ENCODE data around the gene FBXO9. TPM values are rescaled to one million over a fixed set of nuclear protein-coding genes. Genes with fewer than 3 reads are reported as not detected.

FBXO9 gene
- total and polyA plus RNA-seq, 2 of the 8 experiments (the other 6 are each of a cell fraction or from before 2014, with no cell fraction given) = 41.3 to 50.9 TPM

GRCh38 chr6:53029761-53030160 lies 35.4 kb upstream of the FBXO9 start:
- no peaks in the 10 kb centered on the region for H3K79me1 ChIP-seq (ENCODE audit: low read depth, low read length)
- H3K27ac ChIP-seq (ENCODE audit: low read depth, low read length) = no peak overlapping the region
- no peak overlapping the region for H3K23ac ChIP-seq (ENCODE audit: insufficient read length)
- no peak overlapping the region for H3K4me2 ChIP-seq (ENCODE audit: insufficient read depth in 1 of 2, low read depth in 2 of 2, low read length in 2 of 2)
- H2BK12ac ChIP-seq (ENCODE audit: low read depth, low read length) = no peak overlapping the region
- H3K18ac ChIP-seq (ENCODE audit: extremely low read depth, low read length) = no peak overlapping the region
- no peaks in the 10 kb centered on the region for H3K9me3 ChIP-seq (ENCODE audit: insufficient read depth in 2 of 2, low read depth in 1 of 2, low read length in 1 of 2)
- H3K4me3 ChIP-seq (ENCODE audit: extremely low read depth in 1 of 4, insufficient read depth in 2 of 4, low read depth in 3 of 4, low read length in 4 of 4) = no peak overlapping the region
- H2AFZ ChIP-seq (ENCODE audit: low read length) = no peak overlapping the region
- H3K9ac ChIP-seq (replicated peaks in 1 of 4; ENCODE audit: extremely low read depth in 1 of 4, low read depth in 3 of 4, low read length in 3 of 4) = no peak overlapping the region
- no peak overlapping the region for H2BK15ac ChIP-seq (ENCODE audit: low read length)
- no peaks in the 10 kb centered on the region for H4K20me1 ChIP-seq (replicated peaks in 1 of 2; ENCODE audit: control insufficient read depth in 1 of 2, insufficient read depth in 2 of 2, low read length in 2 of 2)
- ChIA-PET POLR2A (ENCODE audit: partially characterized antibody) (no interaction called here), CTCF (ENCODE audit: partially characterized antibody) (interaction anchor here (0.7 to 1.8 kb wide), 3 partner anchors 12 to 214 kb away, joined by 3 to 7 read pairs (median 4); no protein-coding TSS in a partner anchor)
- no peak overlapping the region for H3K56ac ChIP-seq (replicated peaks; ENCODE audit: insufficient read length, low read depth, low read length)
- H4K5ac ChIP-seq (ENCODE audit: insufficient read length, low read depth, low read length) = no peak overlapping the region
- H2BK5ac ChIP-seq (ENCODE audit: low read depth, low read length) = no peak overlapping the region
- no peak overlapping the region for H2AK5ac ChIP-seq (ENCODE audit: low read depth, low read length)
- no peak overlapping the region for H4K91ac ChIP-seq (replicated peaks; ENCODE audit: insufficient read length, low read length)
- 76% methylated on average over 3 of the region's 3 CpGs; no CpG with 5 or more reads in 1 of the 2 experiments for WGBS, 2 experiments (ENCODE audit: extremely low coverage in 1 of 2, insufficient coverage in 1 of 2, insufficient read length in 1 of 2, insufficient replicate concordance in 2 of 2, low coverage in 1 of 2, low lambda C conversion rate in 2 of 2, missing lambda C conversion rate in 1 of 2)
- H4K8ac ChIP-seq (ENCODE audit: extremely low read depth, insufficient read depth, low read length) = no peak overlapping the region
- no peaks in the 10 kb centered on the region for H3K27me3 ChIP-seq (replicated peaks in 1 of 4; ENCODE audit: control insufficient read depth in 3 of 4, extremely low read depth in 1 of 4, insufficient read depth in 3 of 4, low read length in 3 of 4)
- no peak overlapping the region for H3K14ac ChIP-seq (ENCODE audit: insufficient read length)
- no peak overlapping the region for H3K4ac ChIP-seq (replicated peaks; ENCODE audit: insufficient read length, low read depth, low read length)
- H3K79me2 ChIP-seq (ENCODE audit: control insufficient read depth in 1 of 2, insufficient read depth in 2 of 2, low read length in 2 of 2) = no peaks in the 10 kb centered on the region
- no peak for TF ChIP-seq HDAC6 (IDR thresholded peaks at IDR 0.05; ENCODE audit: low read depth, low read length)
- no peak for TF ChIP-seq CHD2 (IDR thresholded peaks at IDR 0.05; ENCODE audit: low read length)
- no peak for TF ChIP-seq GABPA (IDR thresholded peaks at IDR 0.05; ENCODE audit: borderline replicate concordance, insufficient read depth, low read length)
- TF ChIP-seq MAFK (IDR thresholded peaks at IDR 0.05; ENCODE audit: low read depth, low read length) = no peak
- no peak for TF ChIP-seq CEBPB (IDR thresholded peaks at IDR 0.05; ENCODE audit: low read depth, low read length)
- TF ChIP-seq TAF1 (IDR thresholded peaks at IDR 0.05; ENCODE audit: low read depth, low read length) = no peak
- TF ChIP-seq ATF2 (IDR thresholded peaks at IDR 0.05; ENCODE audit: low read length) = no peak
- TF ChIP-seq RNF2 (IDR thresholded peaks at IDR 0.05; ENCODE audit: borderline replicate concordance, low read depth, low read length, missing control alignments, poor library complexity, severe bottlenecking) = no peak
- no peak overlapping the region for H2BK120ac ChIP-seq (replicated peaks; ENCODE audit: low read depth, low read length)
- H3K36me3 ChIP-seq (ENCODE audit: control insufficient read depth in 2 of 4, insufficient read depth in 4 of 4, low read length in 3 of 4) = peaks cover 0 to 12% (median 6%) of the 10 kb centered on the region in 4 experiments; a peak in 4 of 8 replicates
- no peak overlapping the region for H2BK20ac ChIP-seq (ENCODE audit: low read length)
- no peak for FAIRE-seq
- no peak for DNase-seq (ENCODE audit: low read depth in 1 of 2, low spot score in 2 of 2)
- H3K23me2 ChIP-seq (ENCODE audit: low read depth, low read length) = no peaks in the 10 kb centered on the region
- no peaks in the 10 kb centered on the region for H3K4me1 ChIP-seq (replicated peaks in 1 of 4; ENCODE audit: control insufficient read depth in 3 of 4, insufficient read depth in 4 of 4, low read length in 3 of 4)
